Tibial nerve (tissue), 4 donors: ENCODE data around the gene MYOZ3. TPM values are rescaled to one million over a fixed set of nuclear protein-coding genes. Genes with fewer than 3 reads are reported as not detected.

Experiments used
- DNase-seq, 2 donors: peaks; one replicate each; pipeline ENCODE4 v3.0.0-alpha.2; 2019; ENCODE audit warnings: low spot score in 2 of 2
- H3K27ac ChIP-seq, 4 donors: fragments of 200-600 bp; sonication (generic) in 3 of 4; one replicate each; pipeline ENCODE4 v1.5.1; 2017 to 2019; ENCODE audit warnings: mild to moderate bottlenecking in 1 of 4
- H3K27me3 ChIP-seq, 2 donors: fragments of 200-600 bp; sonication (generic) in 1 of 2; one replicate each; pipeline versions ENCODE4 v1.5.1 to v1.6.0; 2017 to 2019
- H3K36me3 ChIP-seq, 3 donors: fragments of 200-600 bp; sonication (generic); one replicate each; pipeline ENCODE4 v1.5.1; 2018 to 2019
- H3K4me1 ChIP-seq, 4 donors: fragments of 200-600 bp; sonication (generic) in 3 of 4; one replicate each; pipeline ENCODE4 v1.5.1; 2017 to 2019
- H3K4me3 ChIP-seq, 4 donors: fragments of 200-600 bp; sonication (generic) in 3 of 4; one replicate each; pipeline ENCODE4 v1.5.1; 2017 to 2019; ENCODE audit warnings: mild to moderate bottlenecking in 1 of 4, moderate library complexity in 1 of 4
- H3K9me3 ChIP-seq, 4 donors: fragments of 200-600 bp; sonication (generic) in 3 of 4; one replicate each; pipeline ENCODE4 v1.5.1; 2017 to 2019
- EP300 ChIP-seq, 2 donors: sonication (generic); formaldehyde crosslinking; IDR thresholded peaks; one replicate each; pipeline ENCODE4 v1.6.1; 2017; ENCODE audit warnings: antibody characterized with exemption in 2 of 2, mild to moderate bottlenecking in 1 of 2
- POLR2A ChIP-seq, 2 donors: fragments of 450-650 bp; IDR thresholded peaks; one replicate each; pipeline ENCODE4 v1.6.1; 2017; ENCODE audit warnings: antibody characterized with exemption in 2 of 2, mild to moderate bottlenecking in 2 of 2, moderate library complexity in 2 of 2
- WGBS, 2 donors: methylation state at CpG; one replicate each; pipeline ENCODE4 v1.1.5; 2018; 5-methylcytosine and 5-hydroxymethylcytosine counted together
- total RNA-seq, 4 donors: library from RNA; depleted of rRNA; stranded (reverse); fragments of >200 nt; gene quantifications; one replicate each; pipeline ENCODE4 v1.1.0, GENCODE V29; 2016
- TF ChIP-seq, protein P1 (sequence below), 5 experiments: fragments of 200-600 bp in 3 of 5; fragments of 450-650 bp in 2 of 5; sonication (generic) in 3 of 5; IDR thresholded peaks; one replicate each; pipeline ENCODE4 v1.5.1; 2016 to 2019; ENCODE audit warnings: antibody characterized with exemption in 5 of 5, mild to moderate bottlenecking in 3 of 5, moderate library complexity in 2 of 5

The MYOZ3 gene
- 1 to 10 TPM in 3 of 4 donors, under 1 TPM in 1; 0.30 to 9.0 (median 4.6) TPM for total RNA-seq

DNA sequence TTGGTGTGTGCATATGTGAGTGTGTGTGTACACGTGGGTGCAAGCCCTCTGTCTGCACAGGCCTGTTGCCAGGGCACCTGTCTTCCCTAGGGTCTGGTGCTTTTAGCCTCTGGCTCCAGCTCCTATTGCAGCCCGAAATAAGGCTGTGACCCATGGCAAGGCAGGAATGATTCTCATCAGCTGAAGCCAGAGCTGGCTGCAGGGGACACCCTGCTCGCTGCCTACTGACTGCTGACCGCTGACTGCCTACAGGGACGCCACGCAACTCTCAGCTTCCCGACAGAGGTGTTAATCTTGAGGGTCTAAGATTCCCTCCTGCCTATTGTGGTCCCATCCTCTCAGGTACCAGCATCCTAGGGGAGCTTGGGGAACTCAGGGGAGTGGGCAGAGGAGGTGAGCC, at the start of gene MYOZ3:
Gene MYOZ3, plus strand, starts transcription at position 166 of the 400 bp plus-strand sequence. CDS start 1,691 bp downstream, outside the sequence.
- Histone ChIP-seq H3K9me3 (no peaks in the 10 kb centered on the region), H3K27me3 (no peaks in the 10 kb centered on the region), H3K4me3 (peak within 1 kb of the TSS in 1 of 4 donors; percentile 16), H3K4me1 (peaks cover 0 to 67% (median 17%) of the 10 kb centered on the region in 4 donors), H3K27ac (peak within 1 kb of the TSS in 2 of 4 donors; percentile 74 to 85), H3K36me3 (no peaks in the 10 kb centered on the region)
- TF ChIP-seq POLR2A (IDR thresholded peaks at IDR 0.05) (no peak), EP300 (IDR thresholded peaks at IDR 0.05) (no peak)
- TF ChIP-seq, protein P1, sequence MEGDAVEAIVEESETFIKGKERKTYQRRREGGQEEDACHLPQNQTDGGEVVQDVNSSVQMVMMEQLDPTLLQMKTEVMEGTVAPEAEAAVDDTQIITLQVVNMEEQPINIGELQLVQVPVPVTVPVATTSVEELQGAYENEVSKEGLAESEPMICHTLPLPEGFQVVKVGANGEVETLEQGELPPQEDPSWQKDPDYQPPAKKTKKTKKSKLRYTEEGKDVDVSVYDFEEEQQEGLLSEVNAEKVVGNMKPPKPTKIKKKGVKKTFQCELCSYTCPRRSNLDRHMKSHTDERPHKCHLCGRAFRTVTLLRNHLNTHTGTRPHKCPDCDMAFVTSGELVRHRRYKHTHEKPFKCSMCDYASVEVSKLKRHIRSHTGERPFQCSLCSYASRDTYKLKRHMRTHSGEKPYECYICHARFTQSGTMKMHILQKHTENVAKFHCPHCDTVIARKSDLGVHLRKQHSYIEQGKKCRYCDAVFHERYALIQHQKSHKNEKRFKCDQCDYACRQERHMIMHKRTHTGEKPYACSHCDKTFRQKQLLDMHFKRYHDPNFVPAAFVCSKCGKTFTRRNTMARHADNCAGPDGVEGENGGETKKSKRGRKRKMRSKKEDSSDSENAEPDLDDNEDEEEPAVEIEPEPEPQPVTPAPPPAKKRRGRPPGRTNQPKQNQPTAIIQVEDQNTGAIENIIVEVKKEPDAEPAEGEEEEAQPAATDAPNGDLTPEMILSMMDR (IDR thresholded peaks at IDR 0.05), result no peak
- DNase-seq, result no peak
- 65 to 67% methylated on average over 7 of the region's 7 CpGs for WGBS, 2 donors

GRCh38 chr5:150612405-150612804, 48.6 kb upstream of the MYOZ3 start:
- H3K36me3 ChIP-seq, result no peaks in the 10 kb centered on the region
- no peaks in the 10 kb centered on the region for H3K27me3 ChIP-seq
- WGBS, 2 donors, result 80 to 82% methylated on average over 4 of the region's 4 CpGs
- no peak overlapping the region for H3K4me3 ChIP-seq
- H3K27ac ChIP-seq, result peak overlapping the region in 3 of 4 donors; percentile 13 to 83 (median 25)
- no peaks in the 10 kb centered on the region for H3K9me3 ChIP-seq
- no peak for DNase-seq
- TF ChIP-seq EP300 (IDR thresholded peaks at IDR 0.05) (no peak), POLR2A (IDR thresholded peaks at IDR 0.05) (no peak)
- TF ChIP-seq, protein P1 (IDR thresholded peaks at IDR 0.05), result no peak
- H3K4me1 ChIP-seq, result peaks cover 0 to 68% (median 36%) of the 10 kb centered on the region in 4 donors

DNA sequence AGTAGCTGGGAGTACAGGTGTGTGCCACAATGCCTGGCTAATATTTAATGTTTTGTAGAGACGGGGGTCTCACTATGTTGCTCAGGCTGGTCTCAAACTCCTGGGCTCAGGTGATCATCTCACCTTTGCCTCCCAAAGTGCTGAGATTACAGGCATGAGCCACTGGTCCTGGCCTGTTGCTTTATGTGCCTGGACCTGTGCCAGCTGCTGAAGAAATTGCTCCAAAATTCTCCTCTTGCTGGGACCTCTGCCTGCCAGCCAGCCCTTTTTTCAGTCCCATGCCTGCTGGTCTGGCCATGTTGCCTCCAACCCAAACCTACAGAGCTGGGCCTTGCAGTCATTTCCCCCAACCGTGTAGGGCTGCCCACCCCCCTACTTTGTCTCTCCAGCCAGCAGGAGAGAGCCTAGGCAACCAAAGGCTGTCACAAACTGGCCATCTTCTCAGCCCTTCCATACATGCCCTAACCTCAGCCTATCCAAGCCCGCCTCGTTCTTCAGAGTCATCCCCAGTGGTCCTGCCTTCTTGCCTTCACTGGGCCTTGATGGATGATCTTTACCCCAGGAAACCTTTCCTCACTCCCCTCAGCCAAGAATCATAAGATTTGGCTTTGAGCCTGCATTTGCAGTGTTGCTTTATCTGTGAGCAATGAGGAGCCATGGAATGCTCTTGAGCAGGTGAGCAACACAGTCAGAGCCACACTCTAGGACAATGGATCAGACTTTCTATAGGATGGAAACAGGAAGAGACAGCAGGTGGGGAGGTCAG, 48.0 kb upstream of the MYOZ3 start:
- Histone ChIP-seq H3K27me3 (no peaks in the 10 kb centered on the region), H3K9me3 (no peaks in the 10 kb centered on the region), H3K4me3 (no peak overlapping the region), H3K27ac (peak overlapping the region in 2 of 4 donors; percentile 15 to 26), H3K36me3 (no peaks in the 10 kb centered on the region), H3K4me1 (peaks cover 0 to 75% (median 37%) of the 10 kb centered on the region in 4 donors)
- DNase-seq, result no peak
- WGBS, 2 donors, result 71 to 82% methylated on average over 4 of the region's 4 CpGs
- TF ChIP-seq EP300 (IDR thresholded peaks at IDR 0.05) (no peak), POLR2A (IDR thresholded peaks at IDR 0.05) (no peak)
- TF ChIP-seq, protein P1 (IDR thresholded peaks at IDR 0.05), result no peak

DNA sequence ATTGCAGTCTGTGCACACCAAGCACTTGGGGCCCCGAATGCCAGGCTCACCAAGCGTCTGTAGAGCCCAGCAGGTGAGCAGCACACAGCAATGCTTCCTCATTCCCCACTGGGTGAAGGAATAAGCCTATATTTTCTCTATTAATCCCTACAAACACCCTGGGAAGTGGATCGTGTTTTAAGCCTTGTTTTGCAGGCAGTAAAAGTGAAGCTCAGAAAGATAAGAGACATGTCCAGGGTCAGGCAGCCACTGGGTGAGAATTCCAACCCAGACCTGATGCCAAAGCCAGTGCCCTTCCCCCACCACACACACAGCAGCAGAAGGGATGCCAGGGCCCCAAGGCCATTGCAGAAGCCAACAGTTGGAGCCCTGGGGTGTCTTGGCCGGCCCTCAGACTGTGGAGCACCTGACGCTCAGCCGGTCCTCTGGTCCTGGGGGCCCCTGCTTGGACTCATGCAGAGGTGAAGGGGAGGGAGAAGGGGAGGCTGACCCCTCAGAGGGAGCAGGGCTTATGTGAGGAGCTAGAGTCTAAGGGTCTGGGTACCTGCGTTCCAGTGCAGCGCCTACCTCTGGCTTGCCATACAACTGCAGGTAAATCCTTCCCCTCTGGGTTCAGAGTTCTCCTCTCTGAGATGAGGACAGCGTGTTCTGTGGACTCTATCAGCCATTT, 46.9 kb upstream of the MYOZ3 start:
- H3K27me3 ChIP-seq, result no peaks in the 10 kb centered on the region
- peak overlapping the region in 2 of 4 donors; percentile 26 to 67 for H3K27ac ChIP-seq
- H3K9me3 ChIP-seq, result no peaks in the 10 kb centered on the region
- peaks cover 0 to 85% (median 48%) of the 10 kb centered on the region in 4 donors for H3K4me1 ChIP-seq
- WGBS, 2 donors, result 77 to 78% methylated on average over 9 of the region's 9 CpGs
- DNase-seq, result no peak
- TF ChIP-seq POLR2A (IDR thresholded peaks at IDR 0.05) (no peak), EP300 (IDR thresholded peaks at IDR 0.05) (no peak)
- TF ChIP-seq, protein P1 (IDR thresholded peaks at IDR 0.05), result no peak
- H3K36me3 ChIP-seq, result no peaks in the 10 kb centered on the region
- H3K4me3 ChIP-seq, result no peak overlapping the region

DNA sequence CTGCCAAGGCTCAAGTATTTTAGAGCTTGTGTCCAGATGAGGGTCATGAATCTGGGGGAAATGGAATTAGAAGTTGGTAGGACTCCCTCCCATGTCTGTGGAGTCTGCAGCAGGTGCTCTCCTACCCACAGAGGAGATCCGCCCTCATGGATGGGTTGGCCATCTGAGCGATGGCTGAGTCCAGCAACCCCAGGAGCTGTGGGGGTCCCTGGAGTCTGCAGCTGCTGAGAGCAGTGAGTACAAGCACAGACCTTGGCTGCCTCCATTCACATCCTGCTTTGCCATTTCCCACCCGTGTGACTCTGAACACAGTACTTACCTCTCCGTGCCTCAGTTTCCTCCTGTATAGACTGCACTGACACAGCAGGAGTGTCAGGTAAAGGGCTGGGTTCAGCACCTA, 46.4 kb upstream of the MYOZ3 start:
- no peak for TF ChIP-seq EP300 (IDR thresholded peaks at IDR 0.05)
- no peak for TF ChIP-seq POLR2A (IDR thresholded peaks at IDR 0.05)
- TF ChIP-seq, protein P1 (IDR thresholded peaks at IDR 0.05), result no peak
- no peaks in the 10 kb centered on the region for H3K9me3 ChIP-seq
- H3K27ac ChIP-seq, result peak overlapping the region in 2 of 4 donors; percentile 45 to 67
- H3K4me1 ChIP-seq, result peaks cover 0 to 88% (median 53%) of the 10 kb centered on the region in 4 donors
- no peaks in the 10 kb centered on the region for H3K27me3 ChIP-seq
- 53 to 67% methylated on average over 3 to 4 of the region's 4 CpGs for WGBS, 2 donors
- no peak overlapping the region for H3K4me3 ChIP-seq
- DNase-seq, result no peak
- H3K36me3 ChIP-seq, result no peaks in the 10 kb centered on the region
